SU-DHL-6 (cell line): ENCODE results near the gene INTS7.

Experiments
- H2AFZ ChIP-seq: fragments of 200-600 bp; sonication (generic); 2 replicates; pipeline ENCODE4 v1.6.1; 2014; ENCODE audit warnings: low read depth, mild to moderate bottlenecking, moderate library complexity, mixed read lengths, antibody characterized with exemption, low read length; ENCODE audit not compliant: severe bottlenecking
- H3F3A ChIP-seq: fragments of 200-600 bp; shearing (Covaris generic); 2 replicates; pipeline ENCODE4 v1.6.0; 2016; ENCODE audit warnings: antibody characterized with exemption, mild to moderate bottlenecking; ENCODE audit not compliant: insufficient read depth
- H3K27ac ChIP-seq: fragments of 200-600 bp; sonication (generic); 2 replicates; pipeline ENCODE4 v1.5.1; 2016; ENCODE audit warnings: low read depth, mild to moderate bottlenecking, low read length, moderate library complexity, mixed read lengths
- H3K27me3 ChIP-seq: fragments of 200-600 bp; sonication (generic), shearing (Covaris generic); 2 replicates; pipeline ENCODE4 v1.6.0; 2014; ENCODE audit warnings: mild to moderate bottlenecking, low read length
- H3K36me3 ChIP-seq: fragments of 200-600 bp; sonication (generic); 2 replicates; pipeline ENCODE4 v1.6.1; 2014; ENCODE audit warnings: mild to moderate bottlenecking, low read length, mixed read lengths
- H3K4me2 ChIP-seq: fragments of 300-600, 200-600 bp; shearing (Covaris generic), sonication (generic); 2 replicates; pipeline ENCODE4 v1.6.0; 2014; ENCODE audit warnings: low read length, low read depth, mild to moderate bottlenecking; ENCODE audit not compliant: poor library complexity, severe bottlenecking
- H3K4me3 ChIP-seq: fragments of 200-600 bp; sonication (generic); 2 replicates; pipeline ENCODE4 v1.5.1; 2014; ENCODE audit warnings: antibody characterized with exemption, low read length, mild to moderate bottlenecking, mixed read lengths; ENCODE audit not compliant: insufficient read depth, poor library complexity, severe bottlenecking
- H3K79me2 ChIP-seq: fragments of 200-600 bp; sonication (generic); 2 replicates; pipeline ENCODE4 v1.6.1; 2014; ENCODE audit warnings: mild to moderate bottlenecking, low read length, moderate library complexity; ENCODE audit not compliant: insufficient read depth
- H3K9ac ChIP-seq: fragments of 200-600 bp; sonication (generic); 2 replicates; pipeline ENCODE4 v1.7.0; 2014; ENCODE audit warnings: mild to moderate bottlenecking, low read length
- H3K9me2 ChIP-seq: fragments of 200-600 bp; sonication (generic); replicated peaks from 2 replicates; pipeline ENCODE4 v1.6.1; 2014; ENCODE audit warnings: low read length; ENCODE audit not compliant: insufficient read depth
- H3K9me3 ChIP-seq: fragments of 200-600 bp; sonication (generic); 2 replicates; pipeline ENCODE4 v1.6.1; 2014; ENCODE audit warnings: low read length, mixed read lengths; ENCODE audit not compliant: insufficient read depth
- H4K20me1 ChIP-seq: fragments of 200-600 bp; sonication (generic); 2 replicates; pipeline ENCODE4 v1.6.1; 2014; ENCODE audit warnings: low read depth, mild to moderate bottlenecking, antibody characterized with exemption, low read length, moderate library complexity, mixed read lengths
- EZH2phosphoT487 ChIP-seq: fragments of 200-600 bp; sonication (generic), shearing (Covaris generic); conservative IDR thresholded peaks from 2 replicates; pipeline ENCODE4 v1.6.1; 2018; ENCODE audit warnings: mild to moderate bottlenecking, antibody characterized with exemption, low read length, moderate library complexity, mixed read lengths
- TF ChIP-seq, protein P1 (sequence below): fragments of 200-600 bp; sonication (generic); IDR thresholded peaks from one replicate; pipeline ENCODE4 v1.5.1; 2017; ENCODE audit warnings: antibody characterized with exemption, mild to moderate bottlenecking, low read length, moderate library complexity; ENCODE audit not compliant: insufficient read depth, poor library complexity, severe bottlenecking

The INTS7 gene

DNA sequence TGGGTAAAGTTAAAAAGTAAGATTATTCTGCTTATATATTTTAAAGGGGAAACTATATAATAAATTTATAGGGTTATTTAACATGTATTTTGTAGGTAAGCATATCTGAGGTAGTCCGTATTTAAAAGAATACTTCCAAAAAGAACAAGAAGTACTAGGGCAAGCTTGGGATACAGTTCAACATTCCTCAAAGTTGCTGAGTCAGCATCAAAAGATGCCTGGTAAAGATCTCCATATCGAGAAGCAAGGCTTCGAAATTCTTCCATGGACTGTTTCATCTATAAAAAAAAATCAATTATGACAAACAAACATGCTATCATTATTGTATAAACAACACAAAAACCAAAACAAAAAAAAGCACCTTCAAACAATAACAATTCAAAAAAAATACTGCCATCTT is 67.7 kb downstream of the INTS7 start:
- no peaks in the 10 kb centered on the region for H4K20me1 ChIP-seq
- H2AFZ ChIP-seq = no peak overlapping the region
- TF ChIP-seq EZH2phosphoT487 = no peak
- TF ChIP-seq, protein P1, sequence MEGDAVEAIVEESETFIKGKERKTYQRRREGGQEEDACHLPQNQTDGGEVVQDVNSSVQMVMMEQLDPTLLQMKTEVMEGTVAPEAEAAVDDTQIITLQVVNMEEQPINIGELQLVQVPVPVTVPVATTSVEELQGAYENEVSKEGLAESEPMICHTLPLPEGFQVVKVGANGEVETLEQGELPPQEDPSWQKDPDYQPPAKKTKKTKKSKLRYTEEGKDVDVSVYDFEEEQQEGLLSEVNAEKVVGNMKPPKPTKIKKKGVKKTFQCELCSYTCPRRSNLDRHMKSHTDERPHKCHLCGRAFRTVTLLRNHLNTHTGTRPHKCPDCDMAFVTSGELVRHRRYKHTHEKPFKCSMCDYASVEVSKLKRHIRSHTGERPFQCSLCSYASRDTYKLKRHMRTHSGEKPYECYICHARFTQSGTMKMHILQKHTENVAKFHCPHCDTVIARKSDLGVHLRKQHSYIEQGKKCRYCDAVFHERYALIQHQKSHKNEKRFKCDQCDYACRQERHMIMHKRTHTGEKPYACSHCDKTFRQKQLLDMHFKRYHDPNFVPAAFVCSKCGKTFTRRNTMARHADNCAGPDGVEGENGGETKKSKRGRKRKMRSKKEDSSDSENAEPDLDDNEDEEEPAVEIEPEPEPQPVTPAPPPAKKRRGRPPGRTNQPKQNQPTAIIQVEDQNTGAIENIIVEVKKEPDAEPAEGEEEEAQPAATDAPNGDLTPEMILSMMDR = no peak
- H3K36me3 ChIP-seq = peaks cover 31% of the 10 kb centered on the region
- no peak overlapping the region for H3K4me2 ChIP-seq
- no peaks in the 10 kb centered on the region for H3K27me3 ChIP-seq
- H3K9me2 ChIP-seq = no peaks in the 10 kb centered on the region
- no peak overlapping the region for H3K4me3 ChIP-seq
- no peak overlapping the region for H3K27ac ChIP-seq
- H3F3A ChIP-seq = no peaks in the 10 kb centered on the region
- H3K79me2 ChIP-seq = no peaks in the 10 kb centered on the region
- no peak overlapping the region for H3K9ac ChIP-seq
- H3K9me3 ChIP-seq = no peaks in the 10 kb centered on the region

DNA sequence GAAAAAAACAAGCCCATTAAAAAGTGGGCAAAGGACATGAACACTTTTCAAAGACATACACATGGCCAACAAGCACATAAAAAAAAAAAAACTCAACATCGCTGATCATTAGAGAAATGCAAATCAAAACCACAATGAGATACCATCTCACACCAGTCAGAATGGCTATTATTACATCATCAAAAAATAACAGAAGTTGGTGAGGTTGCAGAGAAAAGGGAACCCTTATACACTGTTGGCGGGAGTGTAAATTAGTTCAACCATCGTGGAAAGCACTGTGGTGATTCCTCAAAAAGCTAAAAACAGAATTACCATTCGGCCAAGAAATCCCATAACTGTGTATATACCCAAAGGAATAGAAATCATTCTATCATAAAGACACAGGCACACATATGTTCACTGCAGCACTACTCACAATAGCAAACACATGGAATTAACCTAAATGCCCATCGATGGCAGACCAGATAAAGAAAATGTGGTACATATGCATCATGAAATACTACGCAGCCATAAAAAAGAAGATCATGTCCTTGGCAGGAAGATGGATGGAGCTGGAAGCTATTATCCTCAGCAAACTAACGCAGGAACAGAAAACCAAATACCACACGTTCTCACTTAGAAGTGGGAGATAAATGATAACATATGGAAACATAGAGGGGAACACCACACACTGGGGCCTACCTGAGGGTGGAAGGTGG is 70.1 kb downstream of the INTS7 start:
- H3K79me2 ChIP-seq = no peaks in the 10 kb centered on the region
- no peaks in the 10 kb centered on the region for H3K27me3 ChIP-seq
- no peaks in the 10 kb centered on the region for H3F3A ChIP-seq
- TF ChIP-seq, protein P1 = no peak
- TF ChIP-seq EZH2phosphoT487 = no peak
- no peak overlapping the region for H3K9ac ChIP-seq
- no peak overlapping the region for H3K4me3 ChIP-seq
- H3K27ac ChIP-seq = no peak overlapping the region
- no peak overlapping the region for H3K4me2 ChIP-seq
- H3K9me3 ChIP-seq = no peaks in the 10 kb centered on the region
- H4K20me1 ChIP-seq = no peaks in the 10 kb centered on the region
- no peak overlapping the region for H2AFZ ChIP-seq
- H3K36me3 ChIP-seq = peaks cover 30% of the 10 kb centered on the region
- H3K9me2 ChIP-seq = no peaks in the 10 kb centered on the region

DNA sequence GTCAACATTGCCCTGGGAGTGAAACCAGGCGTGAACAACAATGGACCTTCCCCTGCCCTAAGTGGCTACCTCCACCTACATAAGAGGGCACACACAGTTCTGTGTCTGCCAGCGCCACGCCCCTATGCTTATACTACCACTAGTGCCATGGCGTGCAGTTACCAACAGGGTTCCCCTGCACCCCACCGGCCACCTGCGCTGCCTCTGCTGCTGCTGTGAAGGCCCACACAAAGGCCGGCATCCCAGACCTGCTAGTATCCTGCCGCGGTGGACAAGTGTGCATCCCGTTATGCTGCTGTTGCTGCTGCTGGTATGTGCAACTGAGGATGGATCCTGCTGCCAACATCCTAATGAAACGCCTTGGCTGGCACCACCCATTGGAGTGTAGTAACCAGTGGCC is 75.7 kb downstream of the INTS7 start:
- Histone ChIP-seq H3F3A (no peaks in the 10 kb centered on the region), H3K36me3 (peaks cover 23% of the 10 kb centered on the region), H3K79me2 (no peaks in the 10 kb centered on the region), H3K9me2 (no peaks in the 10 kb centered on the region), H3K4me2 (no peak overlapping the region), H3K9ac (no peak overlapping the region), H3K27ac (no peak overlapping the region), H4K20me1 (no peaks in the 10 kb centered on the region), H3K9me3 (no peaks in the 10 kb centered on the region), H3K4me3 (no peak overlapping the region), H3K27me3 (no peaks in the 10 kb centered on the region), H2AFZ (no peak overlapping the region)
- TF ChIP-seq, protein P1 = no peak
- no peak for TF ChIP-seq EZH2phosphoT487
